Bronchial smooth muscle cell (primary cell): Measurements from ENCODE around the gene ZNF354B. TPM values are rescaled to one million over a fixed set of nuclear protein-coding genes. Genes with fewer than 3 reads are reported as not detected.

ENCODE experiments used
- total RNA-seq: library from RNA; depleted of rRNA; stranded (reverse); fragments of >200 nt; gene quantifications from 2 replicates; pipeline ENCODE4 v1.2.1, GENCODE V29; 2014

Gene ZNF354B
- 7.7 TPM in 2 replicates for total RNA-seq

GRCh38 chr5:178859625-178860521 lies at the start of gene ZNF354B:
Gene ZNF354B, plus strand, starts transcription at chr5:178859953. Its CDS starts 1,095 bp downstream, at chr5:178861048.

GRCh38 chr5:178895615-178896571 lies 36.1 kb downstream of the ZNF354B start, which contains the start of gene ZFP2:
Gene ZFP2, plus strand, starts transcription at chr5:178895913. Its CDS starts 35,401 bp downstream, at chr5:178931314.

Other genes starting within 250 kb of the ZNF354B start
- gene CLK4, start 232.9 kb upstream of the ZNF354B start, total RNA-seq = 30.6 and 34.3 TPM in 2 replicates
- 2.9 and 4.9 TPM in 2 replicates for gene ZNF354A, start 129.3 kb upstream of the ZNF354B start, total RNA-seq
- gene ZFP2, start 36.0 kb downstream of the ZNF354B start, total RNA-seq = 1.9 and 2.6 TPM in 2 replicates
- 2.8 and 3.0 TPM in 2 replicates for gene ZNF454, start 81.2 kb downstream of the ZNF354B start, total RNA-seq
- under 0.01 TPM in 2 replicates for gene GRM6, start 135.4 kb downstream of the ZNF354B start, total RNA-seq
- 4.1 and 4.2 TPM in 2 replicates for gene ZNF879, start 163.9 kb downstream of the ZNF354B start, total RNA-seq
- 7.1 and 8.2 TPM in 2 replicates for gene ZNF354C, start 200.4 kb downstream of the ZNF354B start, total RNA-seq